CD4-positive, alpha-beta T cell treated with Interleukin-6 for 4 hours (primary cell): ENCODE data around the gene FSD1.
A peak's percentile ranks its signal among the peaks of the same experiment; 100 is the strongest.
"Not testable (repeated sequence)": the region's sequence is repeated elsewhere in the genome, so short reads cannot be mapped to it uniquely, and the experiment has no call there.

Source experiments
- DNase-seq: peaks from one replicate; pipeline ENCODE4 v3.0.0-alpha.2; 2020; ENCODE audit warnings: mixed read lengths

Gene FSD1

GRCh38 chr19:4286141-4286540 lies 18.3 kb upstream of the FSD1 start:
- not testable (repeated sequence) for DNase-seq

GRCh38 chr19:4288091-4288777 lies 16.2 kb upstream of the FSD1 start:
- no peak for DNase-seq

DNA sequence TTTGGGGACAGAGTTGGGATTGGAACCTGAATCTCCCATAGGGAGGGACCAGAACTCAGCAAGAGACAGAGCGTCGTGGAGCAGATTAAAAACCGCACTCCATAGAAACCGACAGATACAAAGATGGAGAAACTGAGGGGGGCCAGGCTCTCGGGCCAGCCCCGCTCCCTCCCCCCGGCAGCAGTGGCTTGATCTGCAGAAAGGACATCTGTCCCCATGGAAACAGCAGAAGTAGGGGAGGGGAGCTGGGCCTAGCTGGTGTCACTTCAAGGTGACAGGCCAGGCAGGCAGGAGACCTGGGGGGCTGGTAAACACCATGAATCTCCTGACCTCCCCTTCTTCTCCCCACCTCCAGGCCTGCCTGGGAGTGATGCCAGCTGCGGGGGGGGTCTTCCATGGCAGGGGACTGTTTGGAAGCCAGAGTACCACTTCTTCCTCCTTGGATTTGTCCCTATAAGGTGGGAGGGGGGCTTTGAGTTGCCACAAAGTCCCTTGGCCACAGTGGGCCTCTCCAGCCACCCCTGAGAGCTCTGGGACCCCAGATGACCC lies 13.1 kb upstream of the FSD1 start:
- DNase-seq: no peak

GRCh38 chr19:4292515-4292914 lies 11.9 kb upstream of the FSD1 start:
- DNase-seq: no peak

GRCh38 chr19:4294389-4294788 lies 10.0 kb upstream of the FSD1 start:
- DNase-seq: no peak

GRCh38 chr19:4295972-4296771 lies 8.2 kb upstream of the FSD1 start:
- DNase-seq: no peak

DNA sequence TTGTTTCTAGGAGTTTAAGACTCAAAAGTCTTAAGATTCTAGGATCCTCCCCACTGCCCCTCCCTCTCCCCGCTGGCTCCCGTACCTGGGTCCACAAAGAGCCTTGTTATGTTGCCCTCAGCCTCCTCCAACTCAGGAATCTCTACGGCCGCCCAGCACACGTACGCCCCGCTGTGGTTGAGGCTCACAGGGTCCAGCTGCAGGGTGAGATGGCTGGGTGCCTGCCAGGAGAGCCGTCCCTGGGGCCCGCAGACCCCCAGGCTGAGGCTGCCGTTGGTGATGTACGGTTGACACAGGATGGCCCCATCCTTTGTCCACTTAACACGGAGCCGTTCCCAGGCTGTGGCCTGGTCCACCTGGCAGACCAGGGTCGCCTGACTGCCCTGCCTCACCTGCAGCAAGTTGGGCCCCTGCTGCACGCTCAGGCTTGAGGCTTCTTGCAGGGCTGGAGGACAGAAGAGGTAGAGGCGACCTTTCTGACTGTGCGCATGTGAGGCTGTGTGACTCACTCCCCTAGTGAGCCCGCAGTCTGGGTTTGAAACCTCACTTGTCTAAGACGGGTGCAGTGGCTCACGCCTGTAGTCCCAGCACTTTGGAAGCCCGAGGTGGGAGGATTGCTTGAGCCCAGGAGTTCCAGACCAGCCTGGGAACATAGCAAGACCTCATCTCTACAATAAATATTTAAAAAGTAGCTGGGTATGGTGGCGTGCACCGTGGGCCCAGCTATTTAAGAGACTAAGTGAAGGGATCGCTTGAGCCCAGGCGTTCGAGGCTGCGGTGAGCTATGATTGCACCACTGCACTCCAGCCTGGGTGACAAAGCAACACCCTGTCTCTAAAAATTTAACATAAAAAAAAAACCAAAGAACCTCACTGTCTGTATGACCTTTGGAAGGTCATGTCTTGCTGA lies 6.2 kb upstream of the FSD1 start:
- DNase-seq: peak; percentile 43

DNA sequence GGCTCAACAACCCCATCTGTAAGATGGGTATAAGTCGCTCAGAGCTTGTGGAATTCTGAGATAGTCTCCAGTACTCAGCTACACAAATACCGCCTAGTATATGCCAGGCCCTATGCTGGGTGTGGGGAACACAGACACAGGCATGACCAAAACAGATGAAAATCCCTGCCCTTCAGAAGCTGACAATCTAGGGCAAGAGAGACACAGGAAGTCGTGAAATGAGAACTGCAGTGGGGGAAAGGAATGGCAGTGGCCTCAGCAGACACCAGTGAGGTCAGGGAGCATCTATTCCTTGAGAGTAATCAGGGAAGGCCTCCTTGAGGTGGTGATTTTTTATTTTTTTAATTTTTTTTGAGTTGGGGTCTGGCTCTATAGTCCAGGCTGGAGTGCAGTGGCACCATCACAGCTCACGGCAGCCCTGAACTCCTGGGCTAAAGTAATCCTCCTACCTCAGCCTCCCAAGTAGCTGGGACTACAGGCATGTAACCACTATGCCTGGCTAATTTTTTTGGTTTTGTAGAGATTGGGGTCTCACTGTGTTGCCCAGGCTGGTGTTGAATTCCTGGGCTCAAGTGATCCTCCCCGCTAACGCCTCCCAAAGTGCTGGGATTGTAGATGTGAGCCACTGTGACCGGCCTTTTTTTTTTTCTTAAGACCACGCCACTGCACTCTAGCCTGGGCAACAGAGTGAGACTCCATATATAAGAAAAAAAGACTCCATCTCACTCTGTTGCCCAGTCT lies 5.4 kb upstream of the FSD1 start:
- DNase-seq: no peak

DNA sequence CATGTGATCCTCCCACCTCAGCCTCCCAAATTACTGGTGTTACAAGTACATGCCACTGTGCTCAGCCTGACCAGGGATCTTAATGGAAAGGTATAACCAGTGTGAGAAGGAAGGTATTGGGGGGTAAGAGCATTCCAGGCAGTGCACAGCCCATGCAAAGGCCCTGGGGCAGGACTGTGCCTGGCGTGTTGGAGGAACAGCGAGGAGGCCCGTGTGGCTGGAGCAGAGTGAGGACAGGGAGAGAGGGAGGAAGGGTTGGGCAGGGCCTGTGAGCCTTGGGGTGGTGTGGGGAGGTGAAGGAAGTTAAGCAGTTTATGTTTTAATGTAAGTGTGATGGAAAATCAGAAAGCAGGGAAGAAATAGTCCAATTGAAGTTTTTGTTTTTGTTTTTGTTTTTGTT lies 3.8 kb upstream of the FSD1 start:
- DNase-seq: no peak

DNA sequence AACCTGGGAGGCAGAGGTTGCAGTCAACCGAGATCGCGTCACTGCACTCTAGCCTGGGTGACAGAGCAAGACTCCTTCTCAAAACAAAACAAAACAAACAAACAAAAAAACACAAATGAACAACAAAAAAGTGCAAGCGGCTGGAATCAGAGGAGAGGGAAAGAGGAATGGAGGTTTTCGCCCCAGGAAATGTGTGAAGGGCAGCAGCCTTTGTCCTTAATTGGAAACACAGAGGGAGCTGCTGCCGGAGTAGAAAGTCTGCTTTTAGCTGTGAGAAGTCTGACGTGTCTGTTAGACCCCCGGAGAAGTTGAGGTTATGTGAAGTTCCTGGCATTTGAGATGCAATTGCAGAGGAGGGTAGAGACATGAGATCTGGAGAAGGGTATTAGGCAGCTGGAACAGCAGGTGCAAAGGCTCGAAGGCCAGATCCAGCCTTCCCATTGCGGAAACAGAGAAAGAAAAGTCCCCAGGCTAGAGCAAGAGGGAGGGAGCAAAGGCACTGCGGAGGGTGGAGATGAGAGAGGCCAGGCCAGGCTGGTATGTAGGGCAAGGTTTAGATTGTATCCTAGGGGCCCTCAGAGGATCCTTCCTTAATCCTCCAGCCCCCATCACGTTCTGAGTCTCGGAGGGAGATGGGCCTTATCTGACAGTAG lies 2.7 kb upstream of the FSD1 start:
- peak; percentile 25 for DNase-seq

- peak; percentile 72 for DNase-seq
These were observed 2.2 kb upstream of the FSD1 start, which contains the start of gene TMIGD2 for GRCh38 chr19:4302243-4302640. Gene TMIGD2, minus strand, starts transcription at chr19:4302389. Its CDS starts 4 bp downstream, at chr19:4302385.

DNA sequence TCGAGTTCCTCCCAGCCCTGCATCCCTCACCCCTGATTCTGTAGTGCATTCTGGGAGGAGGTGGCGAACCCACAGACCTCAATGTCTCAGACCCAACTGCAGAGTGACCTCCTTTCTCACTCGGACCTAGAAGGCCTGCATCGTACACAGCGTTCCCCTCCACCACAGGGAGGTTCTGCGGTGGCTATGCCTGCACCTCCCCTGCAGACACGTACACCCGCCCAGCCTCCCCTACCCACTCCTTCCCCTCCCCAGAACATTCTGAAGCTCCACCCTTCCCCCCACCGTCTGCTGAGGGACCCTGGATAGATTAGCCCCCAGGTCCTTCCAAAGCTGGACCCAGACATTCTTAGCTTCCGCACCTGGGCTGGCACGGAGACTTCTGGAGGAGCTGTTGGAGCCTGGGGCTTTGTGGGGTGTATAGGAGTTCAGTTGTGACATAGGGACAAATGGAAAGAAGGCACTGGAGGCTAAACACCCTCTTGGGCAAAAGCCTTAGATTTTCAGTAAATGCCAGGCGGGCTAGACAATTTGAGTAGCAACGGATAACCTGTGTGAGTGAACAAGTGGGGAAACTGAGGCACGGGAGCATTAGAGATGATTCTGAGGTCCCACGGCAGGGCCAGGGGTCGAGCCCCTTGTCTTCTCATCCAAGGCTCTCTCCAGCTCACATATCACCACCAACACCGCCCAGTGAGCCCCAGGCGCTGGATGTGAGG lies 420 bp upstream of the FSD1 start:
- peak; percentile 34 for DNase-seq

DNA sequence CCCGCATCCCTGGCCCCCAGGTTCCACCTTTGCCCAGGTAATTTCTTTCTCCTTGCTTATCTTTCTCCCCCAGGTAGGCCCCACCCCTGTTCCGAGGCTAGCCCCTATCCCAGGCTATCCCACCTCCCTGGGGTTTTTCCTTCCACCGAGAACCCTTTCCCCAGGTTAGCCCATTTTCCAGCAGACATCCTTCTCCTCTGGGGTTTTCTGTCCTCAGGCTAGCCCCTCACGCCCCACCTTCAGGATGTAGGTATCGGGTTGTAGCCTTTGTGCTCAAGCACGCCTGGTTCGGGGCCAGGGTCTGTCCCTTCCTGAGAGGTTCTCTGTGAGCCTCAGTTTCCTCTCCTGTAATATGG lies 837 bp downstream of the FSD1 start:
- DNase-seq: no peak

- no peak for DNase-seq
These were observed 1.3 kb downstream of the FSD1 start for GRCh38 chr19:4305659-4306058.

DNA sequence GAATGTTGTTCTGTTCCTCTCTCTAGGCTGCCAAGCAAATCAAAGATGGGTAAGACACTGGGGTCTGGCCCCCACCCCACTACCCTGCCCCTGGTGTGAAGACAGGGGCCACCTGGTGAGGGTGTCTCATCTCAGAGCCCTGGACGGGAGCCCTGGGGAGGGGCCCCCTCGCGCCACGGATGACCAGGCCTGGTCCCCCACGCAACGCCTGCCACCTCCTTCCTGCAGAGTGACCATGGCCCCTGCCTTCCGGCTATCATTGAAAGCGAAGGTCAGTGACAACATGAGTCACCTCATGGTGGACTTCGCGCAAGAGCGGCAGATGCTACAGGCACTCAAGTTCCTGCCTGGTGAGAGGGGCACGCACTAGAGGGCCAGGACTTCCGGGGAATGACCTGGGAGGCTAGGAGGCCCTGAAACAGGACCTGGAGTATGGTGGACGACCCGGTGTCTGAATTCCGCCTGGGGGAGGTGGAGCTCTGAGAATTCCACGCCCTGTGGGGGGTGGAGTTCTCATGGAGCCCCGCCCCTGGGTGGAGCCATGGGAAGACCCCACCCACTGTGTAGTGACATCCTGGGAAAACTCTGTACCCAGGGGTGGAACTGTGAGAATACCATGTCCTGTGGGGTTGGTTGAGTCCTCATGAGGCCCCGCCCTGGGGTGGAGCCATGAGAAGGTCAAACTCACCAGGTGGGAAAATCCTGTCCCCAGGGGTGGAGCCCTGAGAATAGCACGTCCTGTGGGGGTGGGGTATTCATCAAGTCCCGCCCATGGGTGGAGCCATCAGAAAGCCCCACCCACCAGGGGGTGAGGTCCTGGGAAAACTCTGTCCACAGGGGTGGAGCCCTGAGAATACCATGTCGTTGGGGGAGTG lies 6.1 kb downstream of the FSD1 start:
- no peak for DNase-seq

DNA sequence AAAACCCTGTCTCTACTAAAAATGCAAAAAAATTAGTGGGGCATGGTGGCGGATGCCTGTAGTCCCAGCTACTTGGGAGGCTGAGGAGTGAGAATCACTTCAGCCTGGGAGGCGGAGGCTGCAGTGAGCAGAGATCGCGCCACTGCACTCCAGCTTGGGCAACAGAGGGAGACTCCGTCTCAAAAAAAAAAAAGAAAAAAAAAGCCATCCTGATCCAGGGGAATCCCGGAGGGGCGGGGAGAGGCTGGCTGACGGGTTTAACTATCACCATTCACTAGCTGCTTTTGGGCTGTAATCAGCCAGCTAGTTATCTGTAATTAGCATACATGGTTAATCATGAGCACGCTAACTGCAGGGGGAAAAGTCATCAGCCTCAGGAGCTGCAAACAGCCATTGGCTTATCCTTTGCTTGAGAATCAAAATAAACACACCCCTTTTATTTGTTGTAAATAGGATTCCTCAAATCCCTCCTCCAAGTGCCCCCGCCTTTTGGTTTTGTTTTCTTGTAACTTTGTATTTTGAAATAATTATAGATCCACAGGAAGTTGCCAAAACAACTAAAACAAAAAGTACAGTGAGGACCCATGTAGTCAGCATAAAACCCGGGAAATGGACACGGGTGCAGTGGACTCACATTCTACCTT lies 9.6 kb downstream of the FSD1 start:
- DNase-seq: no peak

- DNase-seq: no peak
These were observed 12.6 kb downstream of the FSD1 start for GRCh38 chr19:4316956-4317355.

- DNase-seq: no peak
These were observed 14.1 kb downstream of the FSD1 start for GRCh38 chr19:4318460-4318859.

DNA sequence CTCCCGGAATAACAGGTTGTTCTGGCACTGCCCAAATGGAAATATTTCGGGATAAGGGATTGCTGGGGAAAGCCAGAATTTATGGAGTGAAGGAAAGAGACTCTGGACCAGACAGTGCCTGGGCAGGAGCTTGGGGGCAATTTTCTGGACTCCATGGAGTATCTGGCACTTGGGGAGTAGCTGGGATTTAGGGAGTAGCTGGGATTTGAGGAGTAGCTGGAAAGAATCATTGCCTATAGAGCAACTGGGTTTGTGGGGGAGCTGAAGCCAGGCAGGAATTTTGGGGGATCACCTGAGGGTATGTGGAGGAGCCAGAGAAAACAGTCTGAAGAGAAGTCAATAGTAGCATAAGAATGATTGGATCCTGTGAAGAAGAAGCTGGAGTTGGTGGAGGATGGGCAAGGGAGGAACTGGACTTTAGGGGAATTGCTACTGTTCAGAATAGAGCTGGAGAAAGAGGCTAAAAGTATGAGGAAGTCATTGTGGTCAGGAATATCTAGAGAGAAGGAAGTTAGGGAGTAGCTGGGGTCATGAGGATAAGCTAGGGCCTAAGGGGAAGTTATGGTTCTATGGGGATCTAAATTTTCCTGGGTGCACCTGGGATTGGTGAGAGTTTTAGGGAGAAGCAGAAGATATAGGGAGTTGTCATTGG lies 14.8 kb downstream of the FSD1 start:
- no peak for DNase-seq
